Inflammatory macrophage treated with lipopolysaccharide for 1 hour (primary cell): ENCODE results near the gene EXOG.
"Not testable (repeated sequence)": the region's sequence is repeated elsewhere in the genome, so short reads cannot be mapped to it uniquely, and the experiment has no call there.

ENCODE experiments used
- DNase-seq, 2 donors: peaks; one replicate each; pipeline ENCODE4 v3.0.0-alpha.2; 2020 to 2022

The EXOG gene

GRCh38 chr3:38565339-38566214 is 69.4 kb downstream of the EXOG start:
- DNase-seq = no peak

DNA sequence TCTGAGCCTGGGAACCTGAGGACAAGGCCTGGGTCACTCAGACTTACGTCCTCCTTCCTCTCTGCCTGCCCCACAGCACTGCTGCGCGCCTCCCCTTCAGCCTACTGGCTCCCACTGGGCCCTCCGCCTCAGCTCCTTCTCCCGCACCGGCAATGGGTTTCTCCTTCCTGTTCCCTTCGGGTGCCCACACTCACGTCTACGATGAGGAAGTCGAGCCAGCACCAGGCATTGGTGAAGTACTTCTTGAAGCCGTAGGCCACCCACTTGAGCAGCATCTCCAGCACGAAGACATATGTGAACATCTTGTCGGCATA is 70.0 kb downstream of the EXOG start:
- no peak for DNase-seq

DNA sequence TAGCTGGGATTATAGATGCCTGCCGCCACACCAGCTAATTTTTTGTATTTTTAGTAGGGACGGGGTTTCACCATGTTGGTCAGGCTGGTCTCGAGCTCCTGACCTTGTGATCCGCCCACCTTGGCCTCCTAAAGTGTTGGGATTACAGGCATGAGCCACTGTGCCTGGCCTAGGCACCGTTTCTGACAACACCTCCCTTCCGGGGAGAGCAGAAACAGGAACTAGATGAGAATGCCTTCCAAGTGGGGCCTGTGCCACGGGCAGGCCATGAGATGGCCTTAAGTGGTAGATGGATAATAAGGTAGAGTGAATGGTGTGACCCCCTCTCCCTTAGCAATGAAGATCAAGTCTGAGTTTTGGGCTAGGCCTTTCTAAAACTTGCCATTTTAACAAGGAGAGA is 70.7 kb downstream of the EXOG start:
- DNase-seq = not testable (repeated sequence)

DNA sequence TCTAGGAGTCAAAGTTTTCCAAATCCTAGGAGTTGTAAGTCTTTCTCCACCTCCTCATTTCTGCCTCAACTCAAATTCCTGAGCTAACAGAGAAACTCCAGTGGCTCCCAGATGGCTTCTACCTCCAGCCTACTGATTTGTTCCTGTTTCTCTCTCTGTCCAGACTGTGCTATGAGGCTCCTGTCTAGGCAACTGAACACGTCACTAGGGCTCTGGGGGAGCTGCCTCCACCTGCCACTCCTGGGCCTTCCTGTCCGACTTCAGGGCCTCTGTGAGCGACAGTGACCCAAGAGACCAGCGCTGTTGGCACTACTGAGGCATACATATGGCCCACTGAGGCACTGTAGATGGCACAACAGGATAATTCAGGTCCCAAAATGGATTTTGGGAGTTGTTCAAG is 71.4 kb downstream of the EXOG start:
- no peak for DNase-seq

DNA sequence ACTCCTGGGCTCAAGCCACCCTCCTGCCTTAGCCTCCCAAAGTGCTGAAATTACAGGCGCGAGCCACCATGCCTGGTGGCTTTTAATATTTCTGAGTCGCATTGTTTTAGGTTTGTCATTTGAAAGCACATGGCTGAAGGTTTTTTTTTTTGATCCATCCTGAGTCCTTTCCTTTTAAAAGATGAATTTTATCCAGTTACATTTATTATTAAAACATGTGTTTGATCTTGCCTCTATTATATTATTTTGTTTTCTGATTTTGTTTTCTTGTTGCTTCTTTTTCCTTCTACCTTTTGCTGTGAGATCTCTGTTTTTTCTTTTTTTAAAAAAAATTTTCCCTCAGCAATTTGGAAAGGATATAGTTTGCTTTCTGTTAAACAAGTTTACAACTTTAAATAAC is 77.0 kb downstream of the EXOG start:
- DNase-seq = no peak

DNA sequence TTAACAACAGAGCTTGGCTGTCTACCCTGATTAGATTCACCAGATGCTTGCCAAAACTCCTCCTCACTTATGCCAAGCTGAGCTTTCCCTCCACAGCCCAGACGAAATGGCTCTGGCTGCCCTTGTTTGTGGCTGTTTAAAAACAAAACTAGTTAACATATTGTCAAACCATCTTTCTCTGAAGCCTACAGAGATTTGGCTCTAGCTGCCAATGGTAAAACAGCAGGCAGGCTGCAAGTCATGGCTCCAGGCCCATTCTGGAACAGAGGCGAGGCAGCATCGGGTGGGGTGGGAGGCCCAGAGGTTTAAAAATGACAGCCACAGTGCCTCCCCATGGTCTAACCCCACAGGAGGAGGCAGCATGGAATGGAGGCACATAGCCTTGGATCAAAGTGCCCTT is 77.4 kb downstream of the EXOG start:
- DNase-seq = no peak

DNA sequence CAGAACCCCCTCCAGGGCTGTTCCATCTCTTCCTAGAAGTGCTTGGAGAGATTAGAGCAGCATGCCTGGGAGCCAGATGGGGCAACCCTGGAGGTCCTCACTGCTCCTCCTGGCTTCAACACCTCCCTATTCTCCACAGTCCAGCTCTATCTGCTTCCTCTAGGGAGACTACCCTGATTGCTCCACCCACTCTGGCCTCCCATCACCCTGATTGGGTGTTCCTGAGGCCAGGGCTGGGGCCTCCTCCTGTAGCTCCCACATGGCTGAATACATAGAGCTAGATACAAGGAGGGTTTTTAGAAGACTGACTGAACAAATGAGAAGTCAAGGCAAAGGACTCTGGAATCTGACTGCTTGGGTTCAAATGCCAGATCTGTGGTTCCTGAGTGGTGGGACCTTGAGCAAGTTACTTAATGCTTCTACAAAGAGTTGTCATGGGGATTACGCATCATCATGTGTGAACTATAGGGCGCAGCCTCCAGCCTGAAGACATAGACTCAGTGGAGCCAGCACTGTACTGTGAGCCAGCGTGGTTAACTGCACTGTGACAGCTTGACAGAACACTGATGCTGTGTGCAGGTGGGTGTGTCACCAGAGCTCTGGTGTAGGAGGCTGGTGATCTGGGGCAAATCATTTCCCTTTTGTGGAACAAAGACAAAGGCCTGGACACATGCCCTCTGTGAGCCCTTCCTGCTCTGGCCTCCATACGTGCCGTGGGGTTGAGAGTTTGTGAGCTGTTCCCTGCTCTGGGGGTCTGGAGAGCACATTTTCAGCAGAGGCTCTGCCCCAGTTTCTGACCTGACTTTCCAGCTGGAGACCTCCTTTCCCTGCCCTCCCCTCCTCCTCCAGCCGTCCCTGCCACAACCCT is 78.5 kb downstream of the EXOG start:
- DNase-seq = no peak

DNA sequence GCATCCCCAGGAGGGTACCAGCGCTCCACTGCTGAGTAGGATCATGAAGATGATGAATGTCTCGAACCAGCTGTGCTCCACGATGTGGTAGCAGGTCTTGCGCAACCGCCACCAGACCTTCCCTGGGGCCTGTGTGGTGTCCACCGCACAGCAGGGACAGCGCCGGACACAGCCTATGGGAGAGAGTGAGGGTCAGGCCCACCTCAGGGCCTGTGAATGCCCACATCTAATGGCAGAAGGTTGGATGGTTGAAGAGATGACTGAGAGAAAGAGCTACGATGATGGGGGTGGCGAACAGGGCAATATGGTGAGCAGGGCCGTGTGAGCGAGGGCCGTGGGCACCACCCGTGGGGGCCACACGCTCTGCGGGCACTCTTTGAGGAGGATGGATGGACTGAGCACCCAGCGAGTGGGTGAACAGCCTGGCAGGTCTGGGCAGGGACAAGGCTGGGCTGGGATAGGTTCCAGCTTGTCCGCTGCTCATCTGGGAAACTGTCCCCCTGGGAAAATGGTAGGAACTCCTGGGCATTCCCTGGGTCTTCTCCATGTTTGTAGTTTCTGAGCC is 79.2 kb downstream of the EXOG start:
- DNase-seq = no peak
